ENCODE data around the gene PELI2. TPM values are rescaled to one million over a fixed set of nuclear protein-coding genes. Genes with fewer than 3 reads are reported as not detected.

PELI2 gene
- total RNA-seq, 1 experiment from 2014 or later, result 2.0 TPM

DNA sequence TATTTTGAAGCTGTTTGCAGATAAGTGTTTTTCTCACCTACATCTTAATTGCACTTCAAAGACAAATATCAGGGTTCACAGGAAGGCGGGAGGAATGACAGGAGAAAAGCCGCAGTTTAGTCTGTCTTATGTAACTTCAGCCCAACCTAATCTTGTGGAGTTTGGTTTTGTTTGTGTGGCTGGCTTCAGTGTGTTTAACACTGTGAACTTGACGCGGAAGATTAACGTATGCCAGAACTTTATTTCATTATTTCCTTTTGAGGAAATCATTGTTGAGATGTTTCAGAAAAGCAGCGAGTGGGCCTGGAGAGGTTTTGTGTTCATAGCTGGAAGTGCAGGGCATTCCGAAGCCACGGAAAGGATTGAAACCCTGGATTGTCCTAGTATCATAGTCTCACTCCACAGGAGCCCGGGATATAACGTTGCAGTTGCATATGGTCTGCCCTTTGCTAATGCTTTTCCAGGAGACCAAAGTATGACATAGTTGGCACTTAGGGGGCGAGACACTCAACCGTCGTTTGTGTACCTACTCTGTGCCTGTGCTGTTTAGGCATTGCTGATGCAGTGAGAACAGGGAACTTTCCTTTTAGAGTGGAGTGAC is 2.0 kb downstream of the PELI2 start:
- Histone ChIP-seq H3K9ac (ENCODE audit: low read length) (no peak overlapping the region), H3K4me3 (replicated peaks in 1 of 2; ENCODE audit: low read depth in 1 of 2, low read length in 2 of 2) (no peak overlapping the region), H4K20me1 (ENCODE audit: insufficient read depth) (no peaks in the 10 kb centered on the region), H3K79me2 (ENCODE audit: insufficient read depth, low read length) (no peaks in the 10 kb centered on the region), H3K36me3 (ENCODE audit: control insufficient read depth in 1 of 2, insufficient read depth in 2 of 2, low read length in 2 of 2) (no peaks in the 10 kb centered on the region), H3K27me3 (ENCODE audit: insufficient read depth, low read length) (peaks cover 79% of the 10 kb centered on the region), H3K9me2 (ENCODE audit: insufficient read depth) (no peaks in the 10 kb centered on the region), H3K27ac (ENCODE audit: low read depth, low read length) (no peak overlapping the region), H3K9me3 (ENCODE audit: control insufficient read depth in 1 of 2, insufficient read depth in 1 of 2, low read depth in 1 of 2, low read length in 2 of 2) (no peaks in the 10 kb centered on the region), H3K4me2 (ENCODE audit: low read length) (no peak overlapping the region), H2AFZ (ENCODE audit: low read depth, low read length, poor library complexity, severe bottlenecking) (no peak overlapping the region), H3K4me1 (ENCODE audit: control insufficient read depth in 1 of 2, insufficient read depth in 2 of 2, low read length in 2 of 2) (peaks cover 0 to 12% of the 10 kb centered on the region in 2 experiments; a peak in 2 of 4 replicates)
- ChIA-PET CTCF (no interaction called here), POLR2A (no interaction called here), RAD21 (ENCODE audit: low non-redundant PET in 1 of 2, low total read pairs in 2 of 2, uncharacterized antibody in 2 of 2, unreplicated experiment in 2 of 2) (no interaction called here)
- ATAC-seq (no peak), DNase-seq (ENCODE audit: low read depth, low spot score) (no peak)
- no peak for TF ChIP-seq ZNF274 (IDR thresholded peaks at IDR 0.05; ENCODE audit: low read depth, low read length)
- TF ChIP-seq, protein P1, sequence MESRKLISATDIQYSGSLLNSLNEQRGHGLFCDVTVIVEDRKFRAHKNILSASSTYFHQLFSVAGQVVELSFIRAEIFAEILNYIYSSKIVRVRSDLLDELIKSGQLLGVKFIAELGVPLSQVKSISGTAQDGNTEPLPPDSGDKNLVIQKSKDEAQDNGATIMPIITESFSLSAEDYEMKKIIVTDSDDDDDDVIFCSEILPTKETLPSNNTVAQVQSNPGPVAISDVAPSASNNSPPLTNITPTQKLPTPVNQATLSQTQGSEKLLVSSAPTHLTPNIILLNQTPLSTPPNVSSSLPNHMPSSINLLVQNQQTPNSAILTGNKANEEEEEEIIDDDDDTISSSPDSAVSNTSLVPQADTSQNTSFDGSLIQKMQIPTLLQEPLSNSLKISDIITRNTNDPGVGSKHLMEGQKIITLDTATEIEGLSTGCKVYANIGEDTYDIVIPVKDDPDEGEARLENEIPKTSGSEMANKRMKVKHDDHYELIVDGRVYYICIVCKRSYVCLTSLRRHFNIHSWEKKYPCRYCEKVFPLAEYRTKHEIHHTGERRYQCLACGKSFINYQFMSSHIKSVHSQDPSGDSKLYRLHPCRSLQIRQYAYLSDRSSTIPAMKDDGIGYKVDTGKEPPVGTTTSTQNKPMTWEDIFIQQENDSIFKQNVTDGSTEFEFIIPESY (IDR thresholded peaks at IDR 0.05; ENCODE audit: extremely low read depth, insufficient replicate concordance, low read length), result no peak
- TF ChIP-seq JUND (IDR thresholded peaks at IDR 0.05), result no peak
- TF ChIP-seq SIN3A (IDR thresholded peaks at IDR 0.05; ENCODE audit: low read depth), result no peak
- no peak for TF ChIP-seq SP1 (IDR thresholded peaks at IDR 0.05; ENCODE audit: low read depth)
- TF ChIP-seq, protein P2, sequence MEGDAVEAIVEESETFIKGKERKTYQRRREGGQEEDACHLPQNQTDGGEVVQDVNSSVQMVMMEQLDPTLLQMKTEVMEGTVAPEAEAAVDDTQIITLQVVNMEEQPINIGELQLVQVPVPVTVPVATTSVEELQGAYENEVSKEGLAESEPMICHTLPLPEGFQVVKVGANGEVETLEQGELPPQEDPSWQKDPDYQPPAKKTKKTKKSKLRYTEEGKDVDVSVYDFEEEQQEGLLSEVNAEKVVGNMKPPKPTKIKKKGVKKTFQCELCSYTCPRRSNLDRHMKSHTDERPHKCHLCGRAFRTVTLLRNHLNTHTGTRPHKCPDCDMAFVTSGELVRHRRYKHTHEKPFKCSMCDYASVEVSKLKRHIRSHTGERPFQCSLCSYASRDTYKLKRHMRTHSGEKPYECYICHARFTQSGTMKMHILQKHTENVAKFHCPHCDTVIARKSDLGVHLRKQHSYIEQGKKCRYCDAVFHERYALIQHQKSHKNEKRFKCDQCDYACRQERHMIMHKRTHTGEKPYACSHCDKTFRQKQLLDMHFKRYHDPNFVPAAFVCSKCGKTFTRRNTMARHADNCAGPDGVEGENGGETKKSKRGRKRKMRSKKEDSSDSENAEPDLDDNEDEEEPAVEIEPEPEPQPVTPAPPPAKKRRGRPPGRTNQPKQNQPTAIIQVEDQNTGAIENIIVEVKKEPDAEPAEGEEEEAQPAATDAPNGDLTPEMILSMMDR (IDR thresholded peaks at IDR 0.05 in 2 of 3, conservative IDR thresholded peaks at IDR 0.05 in 1 of 3; ENCODE audit: borderline replicate concordance in 1 of 3, insufficient read depth in 1 of 3, low read depth in 2 of 3, low read length in 2 of 3), result no peak
- TF ChIP-seq EZH2 (IDR thresholded peaks at IDR 0.05), result no peak
- TF ChIP-seq CBX3 (IDR thresholded peaks at IDR 0.05; ENCODE audit: low read depth), result no peak
- no peak for TF ChIP-seq SRF (IDR thresholded peaks at IDR 0.05; ENCODE audit: low read depth)
- TF ChIP-seq ZFX (IDR thresholded peaks at IDR 0.05), result no peak
- TF ChIP-seq POLR2AphosphoS5 (IDR thresholded peaks at IDR 0.05; ENCODE audit: low read depth, low read length), result no peak
- TF ChIP-seq RAD21 (IDR thresholded peaks at IDR 0.05; ENCODE audit: low read depth), result no peak
- TF ChIP-seq, protein P3, sequence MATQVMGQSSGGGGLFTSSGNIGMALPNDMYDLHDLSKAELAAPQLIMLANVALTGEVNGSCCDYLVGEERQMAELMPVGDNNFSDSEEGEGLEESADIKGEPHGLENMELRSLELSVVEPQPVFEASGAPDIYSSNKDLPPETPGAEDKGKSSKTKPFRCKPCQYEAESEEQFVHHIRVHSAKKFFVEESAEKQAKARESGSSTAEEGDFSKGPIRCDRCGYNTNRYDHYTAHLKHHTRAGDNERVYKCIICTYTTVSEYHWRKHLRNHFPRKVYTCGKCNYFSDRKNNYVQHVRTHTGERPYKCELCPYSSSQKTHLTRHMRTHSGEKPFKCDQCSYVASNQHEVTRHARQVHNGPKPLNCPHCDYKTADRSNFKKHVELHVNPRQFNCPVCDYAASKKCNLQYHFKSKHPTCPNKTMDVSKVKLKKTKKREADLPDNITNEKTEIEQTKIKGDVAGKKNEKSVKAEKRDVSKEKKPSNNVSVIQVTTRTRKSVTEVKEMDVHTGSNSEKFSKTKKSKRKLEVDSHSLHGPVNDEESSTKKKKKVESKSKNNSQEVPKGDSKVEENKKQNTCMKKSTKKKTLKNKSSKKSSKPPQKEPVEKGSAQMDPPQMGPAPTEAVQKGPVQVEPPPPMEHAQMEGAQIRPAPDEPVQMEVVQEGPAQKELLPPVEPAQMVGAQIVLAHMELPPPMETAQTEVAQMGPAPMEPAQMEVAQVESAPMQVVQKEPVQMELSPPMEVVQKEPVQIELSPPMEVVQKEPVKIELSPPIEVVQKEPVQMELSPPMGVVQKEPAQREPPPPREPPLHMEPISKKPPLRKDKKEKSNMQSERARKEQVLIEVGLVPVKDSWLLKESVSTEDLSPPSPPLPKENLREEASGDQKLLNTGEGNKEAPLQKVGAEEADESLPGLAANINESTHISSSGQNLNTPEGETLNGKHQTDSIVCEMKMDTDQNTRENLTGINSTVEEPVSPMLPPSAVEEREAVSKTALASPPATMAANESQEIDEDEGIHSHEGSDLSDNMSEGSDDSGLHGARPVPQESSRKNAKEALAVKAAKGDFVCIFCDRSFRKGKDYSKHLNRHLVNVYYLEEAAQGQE (IDR thresholded peaks at IDR 0.05; ENCODE audit: low read depth), result no peak
- TF ChIP-seq, protein P4, sequence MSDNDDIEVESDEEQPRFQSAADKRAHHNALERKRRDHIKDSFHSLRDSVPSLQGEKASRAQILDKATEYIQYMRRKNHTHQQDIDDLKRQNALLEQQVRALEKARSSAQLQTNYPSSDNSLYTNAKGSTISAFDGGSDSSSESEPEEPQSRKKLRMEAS (IDR thresholded peaks at IDR 0.05), result no peak
- no peak for TF ChIP-seq YY1 (IDR thresholded peaks at IDR 0.05; ENCODE audit: extremely low read depth, insufficient replicate concordance, low read depth, low read length)
- TF ChIP-seq, protein P5, sequence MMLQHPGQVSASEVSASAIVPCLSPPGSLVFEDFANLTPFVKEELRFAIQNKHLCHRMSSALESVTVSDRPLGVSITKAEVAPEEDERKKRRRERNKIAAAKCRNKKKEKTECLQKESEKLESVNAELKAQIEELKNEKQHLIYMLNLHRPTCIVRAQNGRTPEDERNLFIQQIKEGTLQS (IDR thresholded peaks at IDR 0.05), result no peak
- no peak for TF ChIP-seq TCF7L2 (IDR thresholded peaks at IDR 0.05; ENCODE audit: borderline replicate concordance, extremely low read depth, insufficient read depth, insufficient read length)
- intact Hi-C loops (cut with micrococcal nuclease), result no loop called here
- BruUV-seq (replicated peaks), result no TSS peak
